Fibroblast of mammary gland (primary cell): ENCODE measurements around the gene FRAS1.

Experiments
- DNase-seq: peaks from one replicate; pipeline ENCODE4 v3.0.0-alpha.2; 2010; ENCODE audit warnings: low read depth
- H3K4me3 ChIP-seq: 2 replicates; pipeline ENCODE4 v1.5.1; 2011; ENCODE audit warnings: low read depth, mild to moderate bottlenecking, low read length, moderate library complexity; ENCODE audit not compliant: control insufficient read depth
- TF ChIP-seq, protein P1 (sequence below): conservative IDR thresholded peaks from 2 replicates; pipeline ENCODE4 v1.5.1; 2011; ENCODE audit warnings: low read depth, low read length, inconsistent platforms; ENCODE audit not compliant: control insufficient read depth, insufficient read depth

The FRAS1 gene

DNA sequence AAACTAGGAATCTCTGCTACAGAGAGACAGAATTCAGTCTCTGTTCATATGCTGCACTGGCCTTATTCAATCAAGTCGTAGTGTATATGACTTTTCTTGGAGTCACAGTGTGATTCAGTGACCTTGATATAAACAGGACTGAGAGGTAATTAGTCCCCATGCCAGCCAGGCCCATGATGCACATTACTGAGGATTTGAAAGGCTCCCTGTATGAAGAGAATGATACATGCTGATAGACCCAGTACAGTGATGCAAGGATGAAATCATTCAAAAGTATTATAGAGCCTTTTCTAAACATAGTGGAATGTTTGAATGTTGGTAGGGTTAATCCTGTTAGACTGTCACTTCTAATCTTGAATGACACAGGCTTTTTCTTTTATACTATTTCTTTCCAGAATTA, 528.5 kb downstream of the FRAS1 start:
- H3K4me3 ChIP-seq = no peak overlapping the region
- peak; percentile 29 for DNase-seq
- TF ChIP-seq, protein P1, sequence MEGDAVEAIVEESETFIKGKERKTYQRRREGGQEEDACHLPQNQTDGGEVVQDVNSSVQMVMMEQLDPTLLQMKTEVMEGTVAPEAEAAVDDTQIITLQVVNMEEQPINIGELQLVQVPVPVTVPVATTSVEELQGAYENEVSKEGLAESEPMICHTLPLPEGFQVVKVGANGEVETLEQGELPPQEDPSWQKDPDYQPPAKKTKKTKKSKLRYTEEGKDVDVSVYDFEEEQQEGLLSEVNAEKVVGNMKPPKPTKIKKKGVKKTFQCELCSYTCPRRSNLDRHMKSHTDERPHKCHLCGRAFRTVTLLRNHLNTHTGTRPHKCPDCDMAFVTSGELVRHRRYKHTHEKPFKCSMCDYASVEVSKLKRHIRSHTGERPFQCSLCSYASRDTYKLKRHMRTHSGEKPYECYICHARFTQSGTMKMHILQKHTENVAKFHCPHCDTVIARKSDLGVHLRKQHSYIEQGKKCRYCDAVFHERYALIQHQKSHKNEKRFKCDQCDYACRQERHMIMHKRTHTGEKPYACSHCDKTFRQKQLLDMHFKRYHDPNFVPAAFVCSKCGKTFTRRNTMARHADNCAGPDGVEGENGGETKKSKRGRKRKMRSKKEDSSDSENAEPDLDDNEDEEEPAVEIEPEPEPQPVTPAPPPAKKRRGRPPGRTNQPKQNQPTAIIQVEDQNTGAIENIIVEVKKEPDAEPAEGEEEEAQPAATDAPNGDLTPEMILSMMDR = no peak

DNA sequence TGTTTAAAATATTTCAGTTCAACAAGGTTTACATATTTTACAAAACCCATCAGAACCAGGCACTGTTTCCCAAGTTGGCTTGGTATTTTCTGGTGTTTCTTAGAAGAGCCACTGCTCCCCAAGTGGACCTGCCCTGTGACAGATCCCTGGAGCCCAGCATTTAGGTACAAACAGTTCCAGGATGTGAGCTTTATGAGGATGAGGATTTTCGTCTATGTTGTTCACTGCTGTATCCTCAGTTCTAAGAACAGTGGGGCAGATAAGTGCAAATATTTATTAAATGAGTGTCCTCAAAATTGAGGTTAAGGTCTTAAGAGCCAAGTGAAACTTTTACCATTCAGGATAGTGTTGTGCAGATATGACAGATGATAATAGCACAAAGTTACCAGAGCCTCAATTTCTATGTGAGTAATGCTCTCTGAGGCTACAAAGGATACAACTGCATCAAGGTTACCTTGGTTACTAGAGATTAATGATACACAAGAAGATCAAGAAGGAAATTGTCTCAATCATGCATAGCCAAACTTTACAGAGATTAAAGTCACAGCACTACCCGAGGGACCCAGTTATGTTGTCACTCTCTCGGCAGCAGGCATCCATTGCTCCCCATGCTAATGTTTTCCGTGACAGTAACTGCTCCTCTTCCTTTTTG, 531.9 kb downstream of the FRAS1 start:
- TF ChIP-seq, protein P1 = no peak
- no peak for DNase-seq

DNA sequence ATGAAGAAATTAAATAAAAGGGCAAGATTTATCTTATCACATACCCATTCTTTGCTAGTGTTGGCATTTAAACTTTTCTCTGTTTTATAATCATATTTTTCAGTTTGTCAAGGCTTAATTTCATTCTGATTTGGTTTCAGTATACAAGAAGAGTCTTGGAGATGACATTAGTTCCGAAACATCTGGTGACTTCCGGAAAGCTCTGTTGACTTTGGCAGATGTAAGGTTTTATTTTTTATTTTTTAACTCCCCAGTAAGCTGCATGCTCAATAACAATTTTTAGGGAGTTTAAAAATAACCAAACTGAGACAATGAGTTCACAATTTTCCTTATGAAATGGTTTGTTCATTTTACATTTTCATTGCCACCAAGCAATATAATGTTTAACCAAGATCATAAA, 534.3 kb downstream of the FRAS1 start:
- TF ChIP-seq, protein P1 = no peak
- H3K4me3 ChIP-seq = no peak overlapping the region
- DNase-seq = no peak

More for the DNA sequence above, 531.9 kb downstream of the FRAS1 start:
- H3K4me3 ChIP-seq = no peak overlapping the region

DNA sequence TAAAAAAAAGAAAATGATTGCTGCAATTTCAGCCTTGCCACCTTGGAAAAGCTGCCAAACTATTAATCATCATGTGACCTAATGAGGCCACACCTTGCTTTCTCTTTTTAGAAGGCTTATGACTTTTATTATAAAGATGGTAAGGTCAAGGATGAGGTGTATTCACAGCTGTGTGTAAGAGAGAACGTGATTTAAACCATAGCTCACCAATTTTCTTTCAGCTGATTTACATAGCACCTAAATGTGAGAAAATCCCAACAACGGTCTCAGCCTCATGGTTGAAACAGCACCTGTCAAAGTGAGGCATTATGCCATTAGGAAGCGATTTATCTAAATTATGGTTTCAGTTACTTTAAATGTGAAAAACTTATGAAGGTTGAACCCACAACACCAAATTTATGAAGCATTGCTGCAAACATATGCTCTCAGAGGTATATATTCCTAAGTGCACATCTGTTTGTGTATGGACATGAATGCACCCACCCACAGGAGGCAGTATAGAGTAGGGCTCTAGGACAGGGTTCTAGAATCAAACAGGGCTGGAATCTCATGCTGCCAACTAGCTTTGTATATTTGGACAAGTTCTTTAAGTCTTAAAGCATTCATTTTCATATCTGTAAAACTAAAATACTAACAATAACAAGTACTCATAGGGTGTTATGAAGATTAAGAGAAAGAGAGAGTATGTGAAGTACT, 535.1 kb downstream of the FRAS1 start:
- DNase-seq = no peak
- TF ChIP-seq, protein P1 = peak; percentile 38
- H3K4me3 ChIP-seq = no peak overlapping the region
